ENCODE results near the gene ELMO1.
A peak's percentile ranks its signal among the peaks of the same experiment; 100 is the strongest.
"Not testable (repeated sequence)": the region's sequence is repeated elsewhere in the genome, so short reads cannot be mapped to it uniquely, and the experiment has no call there.

ELMO1 gene

GRCh38 chr7:36994456-36995112 is 454.1 kb downstream of the ELMO1 start:
- no peak for DNase-seq (ENCODE audit: low read depth in 1 of 2, low spot score in 1 of 2)

- DNase-seq (ENCODE audit: low read depth in 1 of 2, low spot score in 1 of 2), result peak in 1 of 2 donors; percentile 39
Observed at GRCh38 chr7:36986948-36987724, 461.5 kb downstream of the ELMO1 start.

- no peak for DNase-seq (ENCODE audit: low read depth in 1 of 2, low spot score in 1 of 2)
Observed at GRCh38 chr7:36986511-36986933, 462.1 kb downstream of the ELMO1 start.

GRCh38 chr7:36985866-36986400 is 462.7 kb downstream of the ELMO1 start:
- DNase-seq (ENCODE audit: low read depth in 1 of 2, low spot score in 1 of 2), result no peak

GRCh38 chr7:36985316-36985715 is 463.3 kb downstream of the ELMO1 start:
- no peak for DNase-seq (ENCODE audit: low read depth in 1 of 2, low spot score in 1 of 2)

- no peak for DNase-seq (ENCODE audit: low read depth in 1 of 2, low spot score in 1 of 2)
Observed at GRCh38 chr7:36984710-36985312, 463.9 kb downstream of the ELMO1 start.

GRCh38 chr7:36984041-36984521 is 464.6 kb downstream of the ELMO1 start:
- DNase-seq (ENCODE audit: low read depth in 1 of 2, low spot score in 1 of 2), result no peak

GRCh38 chr7:36982766-36983165 is 465.9 kb downstream of the ELMO1 start:
- DNase-seq (ENCODE audit: low read depth in 1 of 2, low spot score in 1 of 2), result no peak

GRCh38 chr7:36979810-36980248 is 468.8 kb downstream of the ELMO1 start:
- DNase-seq (ENCODE audit: low read depth in 1 of 2, low spot score in 1 of 2), result no peak

GRCh38 chr7:36978461-36978860 is 470.2 kb downstream of the ELMO1 start:
- DNase-seq (ENCODE audit: low read depth in 1 of 2, low spot score in 1 of 2), result no peak

- DNase-seq (ENCODE audit: low read depth in 1 of 2, low spot score in 1 of 2), result no peak
Observed at GRCh38 chr7:36977878-36978277, 470.8 kb downstream of the ELMO1 start.

GRCh38 chr7:36973534-36973933 is 475.1 kb downstream of the ELMO1 start:
- not testable (repeated sequence) for DNase-seq (ENCODE audit: low read depth in 1 of 2, low spot score in 1 of 2)

GRCh38 chr7:36972140-36972518 is 476.5 kb downstream of the ELMO1 start:
- no peak for DNase-seq (ENCODE audit: low read depth in 1 of 2, low spot score in 1 of 2)

- no peak for DNase-seq (ENCODE audit: low read depth in 1 of 2, low spot score in 1 of 2)
Observed at GRCh38 chr7:36971515-36972139, 477.0 kb downstream of the ELMO1 start.

- DNase-seq (ENCODE audit: low read depth in 1 of 2, low spot score in 1 of 2), result no peak
Observed at GRCh38 chr7:36970551-36971514, 477.8 kb downstream of the ELMO1 start.

GRCh38 chr7:36969376-36969775 is 479.3 kb downstream of the ELMO1 start:
- DNase-seq (ENCODE audit: low read depth in 1 of 2, low spot score in 1 of 2), result no peak

- DNase-seq (ENCODE audit: low read depth in 1 of 2, low spot score in 1 of 2), result no peak
Observed at GRCh38 chr7:36967387-36967786, 481.3 kb downstream of the ELMO1 start.

- no peak for DNase-seq (ENCODE audit: low read depth in 1 of 2, low spot score in 1 of 2)
Observed at GRCh38 chr7:36966636-36967035, 482.0 kb downstream of the ELMO1 start.

GRCh38 chr7:36966039-36966438 is 482.6 kb downstream of the ELMO1 start:
- DNase-seq (ENCODE audit: low read depth in 1 of 2, low spot score in 1 of 2), result no peak

- DNase-seq (ENCODE audit: low read depth in 1 of 2, low spot score in 1 of 2), result no peak
Observed at GRCh38 chr7:36965625-36966024, 483.0 kb downstream of the ELMO1 start.

All from stimulated activated CD4-positive, alpha-beta T cell treated with anti-CD3 and anti-CD28 coated beads, Interleukin-15, amount 100 ng/mL, for 1 hour (primary cell).